NCI-H2107 treated with DMSO at 0.1 percent for 48 hours (cell line): ENCODE data around the gene OMP.
A peak's percentile ranks its signal among the peaks of the same experiment; 100 is the strongest.

Experiments
- DNase-seq: peaks from one replicate; lab custom pipeline; 2025; ENCODE audit not compliant: unreplicated experiment; lab: John Stamatoyannopoulos, UW

Gene OMP

DNA sequence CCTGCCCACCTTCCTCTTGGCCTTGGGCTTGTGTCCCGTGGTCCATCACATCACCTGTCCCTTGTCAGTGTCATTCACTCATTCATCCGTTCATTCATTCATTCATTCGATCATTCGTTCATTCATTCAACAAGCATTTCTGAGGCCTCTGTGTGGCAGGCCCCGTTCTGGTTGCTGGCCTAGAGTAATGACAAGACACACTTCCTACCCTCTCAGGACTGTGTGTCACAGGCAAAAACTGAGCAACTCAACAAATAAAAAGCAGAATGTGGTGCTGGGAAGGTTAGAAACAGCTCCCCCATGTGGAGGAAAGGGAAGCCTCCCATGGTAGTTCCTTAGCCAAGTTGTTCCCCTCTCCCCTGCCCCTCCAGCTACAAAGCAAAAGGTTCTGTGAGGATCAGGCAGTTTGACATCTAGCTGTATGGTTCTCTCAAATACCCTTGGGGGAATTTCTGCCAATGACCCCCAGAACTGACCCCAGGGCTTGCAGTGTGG is 1.6 kb upstream of the OMP start:
- no peak for DNase-seq

DNA sequence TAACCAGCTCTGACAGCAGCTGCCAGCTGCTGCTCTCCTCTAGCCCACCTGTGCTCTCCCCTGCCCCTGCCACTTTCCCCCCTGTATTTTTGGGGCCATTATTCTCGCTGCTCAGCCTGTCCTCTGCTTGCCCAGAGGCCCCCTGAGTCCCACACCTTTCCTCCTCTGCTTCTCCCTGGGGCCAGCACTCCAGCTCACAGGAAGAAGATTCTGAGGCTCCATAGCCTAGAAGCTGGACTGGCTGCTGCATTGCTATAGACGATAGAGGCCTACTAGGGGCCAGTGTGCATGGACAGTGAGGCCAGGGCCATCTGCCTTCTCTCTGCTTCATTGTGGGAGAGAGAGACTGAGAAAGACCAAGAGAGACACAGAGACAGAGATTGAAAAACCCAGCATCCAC is 679 bp downstream of the OMP start:
- DNase-seq = no peak

DNA sequence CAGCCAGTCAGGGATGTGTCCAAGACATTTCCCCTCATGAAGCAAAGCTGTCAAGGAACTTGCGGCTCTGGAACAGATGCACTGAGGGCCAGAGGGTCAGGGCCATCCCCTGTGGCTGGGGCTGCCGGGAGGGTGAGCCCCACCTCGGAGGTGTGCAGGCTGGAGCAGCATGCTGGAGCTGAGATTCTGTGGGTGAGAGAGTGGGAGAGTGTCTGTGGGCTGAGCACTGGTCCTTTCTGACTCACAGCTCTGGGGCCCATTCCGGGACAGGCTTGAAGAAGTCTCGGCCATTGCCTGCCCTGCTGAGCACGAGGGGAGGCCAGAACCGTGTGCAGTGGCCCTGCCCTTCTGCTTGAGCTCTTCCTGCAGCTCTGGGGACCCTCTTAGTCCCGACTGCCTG is 2.1 kb downstream of the OMP start:
- no peak for DNase-seq

DNA sequence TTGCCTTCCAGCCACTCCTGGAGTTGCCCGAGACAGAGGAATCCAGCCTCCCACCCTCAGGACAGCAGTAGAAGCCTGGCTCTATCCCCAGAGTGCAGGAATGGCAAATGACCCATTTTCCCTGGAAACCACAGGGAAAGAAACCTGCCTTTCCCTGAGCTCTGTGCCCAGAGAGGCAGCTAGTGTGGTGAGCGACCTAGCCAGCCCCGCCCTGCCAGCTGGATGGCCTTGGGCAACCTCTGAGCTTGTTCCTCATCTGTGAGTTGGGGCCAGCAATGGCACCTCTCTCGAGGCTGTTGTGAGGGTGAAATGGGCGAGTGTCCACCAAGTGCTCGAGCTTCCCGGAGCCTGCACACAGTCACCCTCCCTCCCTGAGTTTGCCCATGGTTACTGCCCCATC is 3.7 kb downstream of the OMP start:
- DNase-seq = no peak

DNA sequence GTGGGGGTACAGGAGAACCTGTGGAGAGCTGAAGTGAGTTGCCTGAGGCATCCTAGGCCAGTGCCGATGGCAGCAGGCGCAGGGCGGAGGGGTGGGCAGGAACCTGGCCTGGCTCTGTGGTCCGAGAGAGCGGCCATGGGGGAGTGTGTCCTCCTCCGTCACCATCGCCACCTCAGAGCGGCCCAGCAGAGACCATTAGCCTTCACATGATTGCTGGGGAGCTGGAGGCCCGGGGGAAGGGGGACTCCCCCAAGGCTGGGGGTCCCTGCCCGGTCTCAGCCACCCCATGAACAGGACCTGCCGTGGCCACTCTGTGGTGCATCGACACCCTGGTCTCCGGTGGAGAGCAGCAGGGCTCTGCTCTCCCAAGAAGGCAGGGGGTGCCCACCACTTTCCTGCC is 4.1 kb downstream of the OMP start:
- DNase-seq = no peak

DNA sequence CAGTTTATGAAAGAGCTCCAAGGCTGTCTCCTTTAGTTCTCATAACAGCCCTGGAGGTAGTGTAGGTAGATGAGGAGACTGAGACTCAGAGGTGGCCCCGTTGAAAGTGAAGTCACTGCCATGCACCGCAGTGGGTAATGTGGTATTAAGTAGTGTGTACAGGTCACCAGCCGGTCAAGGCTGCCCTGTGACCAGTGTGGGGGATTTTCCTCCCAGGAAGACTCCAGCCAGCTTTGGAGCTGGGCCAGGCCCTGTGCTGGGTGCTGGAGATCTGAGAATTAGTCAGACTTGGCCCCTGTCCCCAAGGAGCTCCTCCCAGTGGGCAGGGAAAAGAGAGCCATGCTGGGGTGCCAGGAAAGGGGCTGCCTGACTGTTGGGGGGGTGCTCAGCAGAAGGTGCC is 5.3 kb downstream of the OMP start:
- DNase-seq = no peak

DNA sequence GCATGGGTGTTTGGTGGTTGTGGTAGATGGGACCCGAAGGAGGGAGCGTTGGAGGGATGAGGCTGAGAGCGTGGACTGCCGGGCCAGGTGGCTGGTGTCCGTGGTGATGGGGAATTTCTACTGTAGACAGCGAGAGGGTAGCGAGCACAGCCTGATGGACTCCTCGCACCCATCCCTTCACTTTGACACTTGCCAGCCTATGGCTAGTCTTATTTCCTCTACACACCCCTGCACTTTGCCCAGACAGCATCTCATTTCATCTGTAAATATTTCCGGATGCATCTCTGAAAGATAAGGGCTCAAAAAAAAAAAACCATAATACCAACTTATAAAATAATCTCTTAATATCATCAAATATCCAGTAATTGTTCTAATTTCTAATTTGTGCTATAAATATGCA is 5.8 kb downstream of the OMP start:
- no peak for DNase-seq

DNA sequence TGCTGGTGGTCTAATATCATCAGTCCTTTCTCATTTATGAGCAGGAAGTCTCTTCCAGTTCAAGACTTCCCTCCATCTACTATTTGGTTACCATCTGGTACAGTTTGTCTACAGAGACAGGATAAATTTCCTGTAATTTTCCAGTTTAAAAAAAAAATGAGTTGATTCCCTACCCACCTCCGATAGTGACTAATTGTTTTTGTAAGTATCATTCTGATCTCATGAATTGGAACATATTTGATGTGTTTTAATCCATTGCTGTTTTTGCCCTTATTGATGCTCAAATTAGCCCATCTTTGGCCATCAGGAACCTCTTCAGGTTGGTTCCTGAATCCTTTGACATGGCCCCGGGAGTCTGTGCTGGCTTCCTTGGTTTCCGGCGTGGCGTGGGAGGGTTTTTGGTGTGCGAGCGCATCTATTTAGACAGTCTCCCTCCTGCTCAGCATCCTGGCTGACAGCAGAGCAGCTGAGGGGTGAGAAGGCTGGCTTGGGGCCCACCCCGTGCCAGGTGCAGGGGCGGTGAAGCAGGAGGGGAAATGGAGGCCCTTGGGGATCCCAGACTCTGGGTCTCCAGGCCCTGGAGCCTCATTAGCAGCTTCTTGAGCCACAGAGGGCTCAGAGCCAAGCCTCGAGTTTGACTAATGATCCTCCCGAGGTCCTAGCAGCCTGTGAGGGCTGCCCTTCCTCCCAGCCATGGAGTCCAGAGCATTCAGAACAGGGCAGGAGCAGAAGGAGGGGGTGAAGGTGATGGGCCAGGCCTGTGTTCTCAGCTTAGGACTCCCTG is 6.8 kb downstream of the OMP start:
- no peak for DNase-seq

DNA sequence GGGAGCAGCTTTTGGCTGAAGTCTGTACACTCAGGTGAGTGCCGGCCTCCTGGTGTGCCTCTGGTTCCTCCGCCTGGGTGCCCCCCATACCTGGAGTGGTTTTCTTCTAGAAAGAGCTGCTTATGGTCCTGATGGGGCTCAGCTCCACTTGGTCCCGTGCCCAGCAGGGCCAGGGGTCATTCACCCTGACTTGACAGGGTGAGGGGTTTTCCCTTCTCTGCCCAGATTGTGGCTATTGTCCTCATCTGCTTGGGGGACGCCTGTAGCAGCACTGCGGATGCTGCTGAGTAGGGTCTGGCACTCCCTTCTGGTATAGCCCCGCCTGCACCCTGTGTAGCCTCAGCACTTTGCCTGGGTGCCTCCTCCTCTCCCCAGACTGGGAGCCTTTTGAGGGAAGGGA is 8.2 kb downstream of the OMP start:
- DNase-seq = no peak

DNA sequence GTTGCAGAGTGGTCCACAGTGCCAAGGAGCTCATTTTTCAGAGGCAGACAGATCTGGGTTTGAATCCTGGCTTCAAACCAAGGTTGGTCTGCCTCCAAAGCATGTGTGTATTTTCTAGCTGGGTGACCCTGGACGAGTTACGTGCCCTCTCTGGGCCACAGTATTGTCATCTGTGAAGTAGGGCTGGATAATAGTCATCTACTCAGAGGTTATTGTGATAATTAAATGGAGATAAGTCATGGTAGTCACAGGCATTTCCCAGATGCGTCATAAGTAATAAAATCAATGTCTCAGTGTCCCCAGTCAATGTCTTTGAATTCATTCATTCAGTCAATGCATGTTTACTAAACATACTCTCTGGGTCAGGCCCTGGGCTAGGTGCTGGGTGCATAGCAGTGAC is 8.6 kb downstream of the OMP start:
- DNase-seq = no peak

DNA sequence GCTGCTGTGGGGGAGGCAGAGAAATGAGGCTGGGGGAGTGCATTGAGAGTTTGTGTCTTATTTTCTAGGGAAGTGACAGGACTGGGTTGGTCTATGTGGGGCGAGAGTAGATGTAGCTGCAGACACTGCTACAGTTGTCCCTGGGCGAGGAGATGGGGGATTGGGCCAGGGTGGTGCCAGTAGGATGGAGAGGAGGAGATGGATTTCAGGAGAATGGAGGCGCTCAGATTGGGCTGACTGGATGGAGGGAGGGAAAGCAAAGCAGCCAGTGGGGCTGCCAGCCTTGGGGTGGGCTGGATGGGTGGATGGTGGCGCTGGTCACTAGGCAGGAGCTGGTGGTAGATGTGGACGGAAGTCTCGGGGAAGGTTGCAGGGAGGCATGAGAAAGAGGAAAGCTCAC is 9.3 kb downstream of the OMP start:
- DNase-seq = no peak

DNA sequence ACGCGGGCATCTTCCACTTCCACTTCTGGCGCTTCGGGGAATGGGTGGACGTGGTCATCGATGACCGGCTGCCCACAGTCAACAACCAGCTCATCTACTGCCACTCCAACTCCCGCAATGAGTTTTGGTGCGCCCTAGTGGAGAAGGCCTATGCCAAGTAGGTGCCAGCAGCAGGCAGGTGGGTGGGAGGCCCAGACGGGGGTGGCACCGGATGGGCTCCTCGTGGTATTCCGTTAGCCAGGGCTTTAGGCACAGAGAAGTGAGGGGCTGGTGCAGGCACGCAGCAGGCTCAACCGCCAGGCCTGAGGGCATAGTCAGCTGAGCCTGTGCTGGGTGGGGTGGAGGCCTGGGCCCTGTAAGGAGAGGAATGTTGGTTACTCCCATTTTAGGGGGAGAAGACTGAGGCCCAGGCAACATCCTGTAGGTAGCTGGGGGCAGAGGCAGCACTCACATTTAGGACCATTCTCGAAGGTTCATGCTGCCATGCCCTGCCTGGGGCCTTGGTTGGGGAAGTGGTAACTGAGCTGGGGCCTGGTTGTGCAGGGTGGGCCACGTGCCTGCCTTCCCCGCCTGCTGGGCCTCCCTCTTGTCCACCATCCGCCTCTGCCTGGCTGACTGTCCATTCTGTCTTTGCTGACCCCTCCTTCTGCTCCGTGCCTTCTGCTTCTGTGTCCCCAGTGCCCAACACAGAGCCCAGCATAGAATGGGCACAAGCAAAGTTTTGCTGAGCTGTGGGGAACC is 10.2 kb downstream of the OMP start:
- no peak for DNase-seq

DNA sequence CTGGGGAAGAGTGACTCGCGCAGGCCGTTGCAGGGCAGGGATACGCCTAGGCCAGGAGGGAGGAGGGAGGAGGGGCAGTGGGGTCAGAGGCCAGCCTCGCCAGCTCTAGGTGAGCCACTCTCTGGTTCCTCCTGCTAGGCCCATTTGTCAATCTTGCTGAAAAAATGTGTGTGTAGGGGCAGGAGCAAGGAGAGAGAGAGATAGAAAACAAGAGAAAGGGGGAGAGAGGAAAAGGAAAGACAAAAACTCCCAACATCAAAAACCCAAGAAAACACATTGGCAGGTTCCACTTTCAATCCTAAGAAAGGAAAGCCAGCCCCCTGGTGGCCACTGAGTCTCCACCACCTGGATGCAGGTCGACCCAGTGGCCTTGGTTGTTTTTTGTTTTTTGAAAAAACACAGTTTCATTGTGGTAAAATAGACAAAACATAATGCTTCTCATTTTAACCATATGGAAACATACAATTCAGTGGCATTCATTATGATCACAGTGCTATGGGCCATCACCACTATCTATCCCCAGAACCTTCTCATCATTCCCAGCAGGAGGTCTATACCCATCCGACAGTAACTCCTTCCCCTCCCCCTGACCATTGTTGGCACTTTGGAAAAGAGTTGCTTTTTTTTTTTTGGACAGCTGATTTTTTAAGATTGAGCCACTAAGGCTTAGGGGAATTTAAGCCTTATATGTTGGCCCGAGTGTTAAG is 10.9 kb downstream of the OMP start:
- no peak for DNase-seq

DNA sequence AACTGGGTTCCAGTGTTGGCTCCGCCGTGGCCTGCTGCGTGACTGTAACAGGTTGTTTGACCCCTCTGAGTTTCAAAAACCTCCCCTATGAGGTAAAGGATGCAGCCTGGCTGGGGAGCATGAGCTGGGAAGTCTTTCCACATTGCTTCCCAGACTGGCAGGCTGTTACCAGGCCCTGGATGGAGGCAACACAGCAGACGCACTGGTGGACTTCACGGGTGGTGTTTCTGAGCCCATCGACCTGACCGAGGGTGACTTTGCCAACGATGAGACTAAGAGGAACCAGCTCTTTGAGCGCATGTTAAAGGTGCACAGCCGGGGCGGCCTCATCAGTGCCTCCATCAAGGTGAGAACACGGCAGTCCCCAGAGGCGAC is 11.4 kb downstream of the OMP start:
- DNase-seq = no peak

DNA sequence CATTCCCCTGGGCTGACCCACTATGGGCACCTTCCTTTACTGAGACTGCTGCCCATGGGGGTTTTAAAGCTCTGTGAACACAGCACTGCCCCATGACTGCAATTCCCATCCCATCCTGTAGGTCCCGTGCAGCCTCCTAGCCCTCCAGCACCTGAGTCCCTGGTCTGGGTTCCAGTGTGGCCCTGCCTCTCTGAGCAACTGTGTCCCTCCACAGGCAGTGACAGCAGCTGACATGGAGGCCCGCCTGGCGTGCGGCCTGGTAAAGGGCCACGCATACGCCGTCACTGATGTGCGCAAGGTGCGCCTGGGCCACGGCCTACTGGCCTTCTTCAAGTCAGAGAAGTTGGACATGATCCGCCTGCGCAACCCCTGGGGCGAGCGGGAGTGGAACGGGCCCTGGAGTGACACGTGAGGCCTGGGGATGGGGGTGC is 12.6 kb downstream of the OMP start:
- DNase-seq = no peak

DNA sequence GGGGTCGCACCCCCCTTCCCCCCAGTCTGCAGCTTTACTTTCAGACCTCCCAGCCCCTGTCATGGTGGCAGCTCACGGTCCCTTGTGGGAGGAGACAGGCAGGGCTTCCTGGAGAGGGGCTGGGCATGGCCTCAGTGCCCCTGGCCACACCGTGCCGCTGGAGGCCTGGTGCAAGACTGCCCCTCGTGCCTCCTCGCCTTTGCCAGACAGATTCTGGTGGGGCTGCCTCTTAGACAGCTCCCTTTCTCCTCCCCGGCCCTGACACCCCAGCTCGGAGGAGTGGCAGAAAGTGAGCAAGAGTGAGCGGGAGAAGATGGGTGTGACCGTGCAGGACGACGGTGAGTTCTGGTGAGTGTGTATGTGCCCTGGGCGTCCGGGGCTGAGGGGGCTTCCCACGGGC is 13.3 kb downstream of the OMP start:
- no peak for DNase-seq

DNA sequence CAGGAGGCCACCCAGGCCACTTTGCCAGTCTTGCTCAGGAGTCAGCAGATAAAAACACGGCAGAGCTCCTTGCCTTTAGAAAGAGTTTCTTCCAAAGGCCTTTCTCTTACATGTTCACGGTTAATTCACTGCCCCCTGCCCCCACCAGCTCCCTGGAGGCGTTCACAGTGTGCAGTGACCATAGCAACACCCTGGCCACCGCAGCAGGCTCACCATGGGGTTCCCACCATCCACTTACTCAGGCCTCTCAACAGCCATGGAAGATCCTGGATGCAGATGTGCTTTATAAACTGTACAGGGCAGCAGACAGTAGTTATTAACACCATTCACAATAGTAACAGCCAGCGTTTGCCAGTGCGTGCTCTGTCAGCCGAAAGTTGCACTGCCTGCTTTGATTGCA is 14.9 kb downstream of the OMP start:
- peak; percentile 4 for DNase-seq

DNA sequence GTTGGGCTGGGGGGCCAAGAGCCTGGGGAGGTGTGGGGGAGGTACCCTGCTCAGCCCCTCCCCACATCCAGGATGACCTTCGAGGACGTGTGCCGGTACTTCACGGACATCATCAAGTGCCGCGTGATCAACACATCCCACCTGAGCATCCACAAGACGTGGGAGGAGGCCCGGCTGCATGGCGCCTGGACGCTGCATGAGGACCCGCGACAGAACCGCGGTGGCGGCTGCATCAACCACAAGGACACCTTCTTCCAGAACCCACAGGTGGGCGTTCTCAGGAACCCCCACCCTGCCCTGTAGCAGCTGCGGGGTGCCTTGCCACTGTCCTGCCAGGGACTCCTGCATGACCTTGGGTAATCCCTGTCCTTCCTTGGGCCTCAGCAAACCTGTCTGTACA is 15.4 kb downstream of the OMP start:
- no peak for DNase-seq

DNA sequence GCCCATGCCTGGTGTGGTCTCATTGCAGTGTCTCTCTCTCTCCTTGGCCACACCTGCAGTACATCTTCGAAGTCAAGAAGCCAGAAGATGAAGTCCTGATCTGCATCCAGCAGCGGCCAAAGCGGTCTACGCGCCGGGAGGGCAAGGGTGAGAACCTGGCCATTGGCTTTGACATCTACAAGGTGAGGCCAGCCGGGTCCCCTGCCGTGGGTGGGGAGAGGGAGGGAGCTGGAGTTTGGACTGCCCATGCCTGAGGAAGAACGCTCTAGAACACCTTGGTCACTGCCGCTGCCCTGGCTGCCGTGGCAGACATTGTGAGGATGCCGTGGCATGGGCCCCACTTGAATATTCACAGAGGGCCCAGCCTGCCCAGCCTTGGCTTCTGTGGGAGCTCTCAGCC is 16.3 kb downstream of the OMP start:
- DNase-seq = no peak

DNA sequence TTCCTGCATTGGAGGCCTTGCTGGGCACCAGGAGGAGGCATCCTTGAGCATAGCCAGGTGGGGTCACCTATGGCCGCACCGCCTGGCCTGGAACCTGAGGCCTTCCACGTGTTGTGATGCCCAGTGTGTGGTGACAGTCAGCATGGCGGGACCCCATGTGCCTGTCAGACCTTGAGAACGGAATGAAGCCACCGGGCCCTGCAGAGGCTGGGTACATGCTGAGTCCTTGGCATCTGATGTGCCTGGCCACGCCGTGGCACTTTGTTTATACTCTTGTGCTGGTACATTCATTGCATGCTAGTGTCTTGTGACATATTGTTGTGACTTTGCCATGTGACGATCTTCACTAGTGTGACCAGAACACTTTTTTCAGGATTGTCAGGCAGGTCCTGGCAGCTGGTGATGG is 16.9 kb downstream of the OMP start:
- DNase-seq = no peak

DNA sequence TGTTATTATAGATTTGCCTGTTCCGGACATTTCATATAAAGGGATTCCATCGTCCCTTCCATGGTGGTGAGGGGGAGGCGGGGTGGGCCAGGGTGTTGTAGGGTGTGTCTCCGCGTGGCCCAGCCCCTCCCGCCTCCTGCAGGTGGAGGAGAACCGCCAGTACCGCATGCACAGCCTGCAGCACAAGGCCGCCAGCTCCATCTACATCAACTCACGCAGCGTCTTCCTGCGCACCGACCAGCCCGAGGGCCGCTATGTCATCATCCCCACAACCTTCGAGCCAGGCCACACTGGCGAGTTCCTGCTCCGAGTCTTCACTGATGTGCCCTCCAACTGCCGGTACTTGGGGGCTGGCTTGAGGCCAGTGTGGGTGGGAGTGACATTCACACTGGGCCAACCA is 17.9 kb downstream of the OMP start:
- no peak for DNase-seq

DNA sequence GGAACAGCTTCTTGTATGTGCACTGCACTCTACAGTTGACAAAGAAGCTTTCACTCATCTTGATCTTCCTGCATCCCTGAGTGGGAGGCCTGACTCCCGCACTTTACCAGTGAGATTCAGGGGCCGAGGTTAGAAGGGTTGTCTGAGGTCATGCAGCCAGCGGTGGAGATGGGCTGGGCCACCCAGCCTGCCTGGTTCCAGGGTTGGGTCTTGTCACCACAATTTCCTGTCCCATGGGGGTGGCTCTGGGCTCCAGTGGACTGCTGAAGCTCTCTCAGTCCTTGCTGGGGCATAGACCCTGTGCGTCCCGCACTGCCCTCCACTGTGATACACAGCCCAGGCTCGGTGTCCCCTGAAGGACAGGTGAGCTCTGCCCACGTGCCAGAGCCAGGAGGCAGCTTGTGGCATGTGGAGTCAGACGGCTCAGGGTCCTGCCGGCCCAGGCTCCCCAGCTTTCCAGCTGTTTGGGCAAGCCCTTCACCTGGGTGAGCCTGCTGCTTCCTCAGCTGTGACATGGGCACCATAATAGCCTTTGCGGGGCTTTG is 18.5 kb downstream of the OMP start:
- DNase-seq = no peak
